Colonic mucosa (tissue), 4 donors: ENCODE measurements around the gene ZNF326. TPM values are rescaled to one million over a fixed set of nuclear protein-coding genes. Genes with fewer than 3 reads are reported as not detected.

Experiments
- DNase-seq: peaks from one replicate; pipeline ENCODE4 v3.0.0-alpha.2; 2020
- H3K27ac ChIP-seq: fragments of 200-600 bp; one replicate; pipeline ENCODE4 v1.8.0; 2021
- H3K27me3 ChIP-seq: fragments of 200-600 bp; one replicate; pipeline ENCODE4 v1.8.0; 2021
- H3K36me3 ChIP-seq: fragments of 200-600 bp; one replicate; pipeline ENCODE4 v1.8.0; 2021
- H3K4me1 ChIP-seq: fragments of 200-600 bp; one replicate; pipeline ENCODE4 v1.8.0; 2021; ENCODE audit warnings: mild to moderate bottlenecking
- H3K4me3 ChIP-seq: fragments of 200-600 bp; one replicate; pipeline ENCODE4 v1.8.0; 2021
- H3K9ac ChIP-seq, 2 donors: one replicate each; pipeline ENCODE4 v1.7.0; 2013; ENCODE audit warnings: control low read depth in 2 of 2, low read depth in 2 of 2, low read length in 2 of 2
- H3K9me3 ChIP-seq: fragments of 200-600 bp; one replicate; pipeline ENCODE4 v1.8.0; 2021
- CTCF ChIP-seq: fragments of 200-600 bp; IDR thresholded peaks from one replicate; pipeline ENCODE4 v1.8.0; 2022; ENCODE audit warnings: antibody characterized with exemption, mild to moderate bottlenecking
- intact Hi-C: fragments of 100-400 bp; cut with DNase I; formaldehyde crosslinking; loops from one replicate; pipeline ENCODE4 v1.14.1; 2022
- total RNA-seq, 2 donors: library from RNA; stranded (reverse); fragmentation: NEBNext Ultra II Directional in 1 of 2; extraction: Animal tissue kit (Norgen Biotek cat#: 25700) in 1 of 2; gene quantifications; one replicate each; pipeline ENCODE4 v1.2.1, GENCODE V29; 2021
- donor health status: healthy.
- donor health status: DM: no; HTN: no; CAD: no.
- donor health status: DM: no; HTN: no; CAD: no.

ZNF326 gene
- total RNA-seq, 2 donors from 2014 or later, result 24.6 TPM

DNA sequence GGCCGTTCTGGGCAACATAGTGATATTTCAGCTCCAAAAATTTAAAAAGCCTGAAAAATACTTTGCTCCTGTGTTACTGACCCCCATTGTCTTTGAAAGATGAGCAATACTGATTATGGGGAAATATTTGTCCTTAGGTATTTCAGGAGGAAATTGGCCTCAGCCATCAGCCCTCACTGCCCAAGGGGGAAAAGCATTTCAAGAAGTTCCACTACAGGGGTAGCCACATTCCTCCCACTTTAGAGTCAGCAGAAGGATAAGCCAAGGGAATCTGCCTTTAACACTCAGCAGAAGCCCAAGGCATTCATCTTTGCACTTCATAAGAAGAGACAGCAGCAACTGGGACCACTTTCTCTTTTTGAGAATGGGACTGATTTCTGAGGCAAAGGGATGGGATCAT, 40.5 kb upstream of the ZNF326 start:
- no peaks in the 10 kb centered on the region for H3K9me3 ChIP-seq
- no peak overlapping the region for H3K27ac ChIP-seq
- no peaks in the 10 kb centered on the region for H3K4me1 ChIP-seq
- TF ChIP-seq CTCF, result no peak
- no peak for DNase-seq
- intact Hi-C loops, result no loop called here
- H3K9ac ChIP-seq, result no peak overlapping the region
- no peaks in the 10 kb centered on the region for H3K27me3 ChIP-seq
- H3K4me3 ChIP-seq, result no peak overlapping the region
- no peaks in the 10 kb centered on the region for H3K36me3 ChIP-seq

DNA sequence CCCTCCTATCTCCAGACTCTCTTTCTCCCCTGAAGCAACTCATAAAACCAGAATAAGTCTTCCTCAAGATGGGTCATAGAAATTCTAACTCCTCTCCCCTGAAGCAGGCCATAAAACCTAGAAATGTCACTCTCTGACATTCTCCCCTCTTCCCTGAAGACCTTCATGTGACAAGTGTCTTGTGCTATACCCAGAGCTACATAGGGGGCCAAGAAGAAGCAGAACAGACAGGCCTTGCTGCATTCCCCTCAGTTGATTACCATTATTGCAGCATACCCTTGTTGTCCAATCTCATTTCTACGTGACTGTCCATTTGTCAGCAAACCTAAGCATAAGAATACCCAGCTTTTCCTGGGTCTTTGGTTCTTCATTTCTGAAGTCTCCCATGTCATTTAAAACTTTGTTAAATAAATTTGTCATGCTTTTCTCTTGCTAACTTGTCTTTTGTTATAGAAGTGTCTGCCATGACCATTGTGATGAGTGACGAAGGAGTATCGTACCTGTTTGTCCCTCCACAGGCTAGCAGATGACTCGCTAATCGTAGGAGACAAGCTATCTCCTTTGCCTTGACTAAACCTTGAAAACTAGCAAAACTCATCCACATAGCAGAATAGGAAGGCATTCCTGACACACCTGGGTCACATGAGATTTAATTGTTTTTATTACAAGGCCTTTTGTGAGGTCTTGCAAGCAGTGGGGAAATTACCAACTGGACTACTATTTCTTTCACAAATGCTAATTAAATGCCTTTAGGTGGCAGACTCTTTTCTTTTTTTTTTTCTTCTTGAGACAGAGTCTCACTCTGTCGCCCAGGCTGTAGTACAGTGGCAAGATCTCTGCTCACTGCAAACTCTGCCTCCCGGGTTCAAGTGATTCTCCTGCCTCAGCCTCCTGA, 39.4 kb upstream of the ZNF326 start:
- no peak overlapping the region for H3K27ac ChIP-seq

DNA sequence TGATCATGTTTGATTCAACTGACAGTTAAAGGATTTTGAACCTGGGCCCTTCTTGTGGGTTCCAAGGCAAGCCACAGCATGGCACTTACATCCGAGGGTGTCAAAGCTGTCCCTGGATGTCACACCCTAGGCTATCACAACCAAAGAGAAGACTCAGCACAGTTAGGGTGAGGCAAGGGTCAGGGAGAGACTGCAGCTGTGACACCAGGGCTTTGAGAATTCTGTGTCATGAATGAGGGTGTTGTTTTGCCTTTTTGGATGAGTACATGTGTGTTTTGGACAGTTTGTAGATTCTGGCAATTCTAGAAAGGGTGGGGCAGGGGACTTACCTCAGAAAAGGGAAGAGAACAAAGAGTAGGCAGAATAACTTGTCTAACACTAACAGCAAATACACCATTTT, 37.8 kb upstream of the ZNF326 start:
- TF ChIP-seq CTCF, result no peak
- Histone ChIP-seq H3K4me3 (no peak overlapping the region), H3K9ac (no peak overlapping the region), H3K27me3 (no peaks in the 10 kb centered on the region), H3K36me3 (no peaks in the 10 kb centered on the region), H3K27ac (no peak overlapping the region), H3K9me3 (no peaks in the 10 kb centered on the region), H3K4me1 (no peaks in the 10 kb centered on the region)
- DNase-seq, result no peak
- intact Hi-C loops, result no loop called here

More for the DNA sequence above, 39.4 kb upstream of the ZNF326 start:
- DNase-seq, result no peak
- Histone ChIP-seq H3K27me3 (no peaks in the 10 kb centered on the region), H3K9me3 (no peaks in the 10 kb centered on the region), H3K9ac (no peak overlapping the region), H3K4me3 (no peak overlapping the region), H3K36me3 (no peaks in the 10 kb centered on the region), H3K4me1 (no peaks in the 10 kb centered on the region)
- intact Hi-C loops, result no loop called here
- TF ChIP-seq CTCF, result no peak

DNA sequence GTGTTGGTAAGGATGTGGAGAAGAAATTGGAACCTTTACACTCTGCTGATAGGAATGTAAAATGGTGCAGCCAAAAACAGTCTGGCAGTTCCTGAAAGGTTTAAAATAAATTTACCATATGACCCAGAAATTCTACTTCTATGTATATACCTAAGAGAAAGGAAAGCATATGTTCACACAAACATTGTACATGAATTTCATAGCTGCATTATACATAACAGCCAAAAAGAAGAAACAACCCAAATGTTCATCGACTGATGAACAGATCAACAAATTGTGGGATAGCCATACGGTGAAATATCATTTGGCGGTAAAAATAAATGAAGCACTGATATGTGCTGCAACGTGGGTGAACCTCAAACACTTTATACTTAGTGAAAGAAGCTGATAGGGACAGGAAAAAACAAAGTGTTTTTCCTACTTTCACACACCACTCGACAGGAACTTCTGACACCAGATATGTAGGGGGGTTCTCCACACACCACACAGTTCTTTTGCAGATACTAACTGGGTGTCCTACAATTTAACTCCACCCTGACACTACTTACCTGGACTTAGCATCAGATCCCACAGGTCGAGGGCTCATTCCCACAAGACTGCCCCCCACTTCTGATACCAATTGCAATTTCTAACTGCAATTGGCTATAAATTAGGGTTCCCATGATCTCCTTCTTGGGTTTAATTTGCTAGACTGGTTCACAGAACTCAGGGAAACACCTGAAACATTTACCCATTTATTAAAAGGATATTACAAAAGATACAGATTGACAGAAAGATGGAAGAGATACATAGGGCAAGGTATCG, 35.9 kb upstream of the ZNF326 start:
- no peaks in the 10 kb centered on the region for H3K36me3 ChIP-seq
- H3K9ac ChIP-seq, result no peak overlapping the region
- no peak overlapping the region for H3K27ac ChIP-seq
- H3K9me3 ChIP-seq, result no peaks in the 10 kb centered on the region
- H3K4me3 ChIP-seq, result no peak overlapping the region
- DNase-seq, result no peak
- H3K4me1 ChIP-seq, result no peaks in the 10 kb centered on the region
- intact Hi-C loops, result no loop called here
- H3K27me3 ChIP-seq, result no peaks in the 10 kb centered on the region
- no peak for TF ChIP-seq CTCF

DNA sequence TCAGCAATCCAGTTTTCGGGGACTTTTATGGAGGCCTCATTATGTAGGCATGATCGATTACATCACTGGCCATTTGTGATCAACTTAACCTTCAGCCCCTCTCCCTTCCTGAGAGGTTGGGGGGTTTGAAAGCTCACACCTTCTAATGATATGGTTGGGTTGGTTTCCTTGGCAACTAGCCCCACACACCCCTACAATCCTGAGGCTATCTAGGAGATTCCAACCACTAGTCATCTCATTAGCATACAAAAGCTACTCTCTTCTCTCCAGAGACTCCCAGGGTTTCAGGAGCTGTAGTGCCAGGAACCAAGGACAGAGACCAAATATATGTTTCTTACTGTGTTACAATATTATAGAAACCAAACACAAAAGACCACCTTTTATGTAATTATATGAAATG, 35.2 kb upstream of the ZNF326 start:
- H3K4me1 ChIP-seq, result no peaks in the 10 kb centered on the region
- no peaks in the 10 kb centered on the region for H3K9me3 ChIP-seq
- no peak overlapping the region for H3K4me3 ChIP-seq
- intact Hi-C loops, result no loop called here
- no peak for DNase-seq
- no peak overlapping the region for H3K9ac ChIP-seq
- H3K36me3 ChIP-seq, result no peaks in the 10 kb centered on the region
- no peaks in the 10 kb centered on the region for H3K27me3 ChIP-seq
- TF ChIP-seq CTCF, result no peak
- H3K27ac ChIP-seq, result no peak overlapping the region
